GM12874 (cell line): ENCODE data around the gene GUK1.

Experiments
- CTCF ChIP-seq: IDR thresholded peaks from 2 replicates; pipeline ENCODE4 v1.5.1; 2011; ENCODE audit warnings: low read depth, mild to moderate bottlenecking, control low read depth, low read length, moderate library complexity; ENCODE audit not compliant: insufficient read depth

The GUK1 gene

GRCh38 chr1:228170666-228171065, 30.6 kb downstream of the GUK1 start:
- no peak for TF ChIP-seq CTCF

- TF ChIP-seq CTCF, result no peak
These were observed 31.3 kb downstream of the GUK1 start for GRCh38 chr1:228171221-228171891.

GRCh38 chr1:228172591-228173527, 32.8 kb downstream of the GUK1 start:
- no peak for TF ChIP-seq CTCF

GRCh38 chr1:228174482-228175315, 34.6 kb downstream of the GUK1 start:
- TF ChIP-seq CTCF, result no peak

GRCh38 chr1:228175316-228176023, 35.4 kb downstream of the GUK1 start:
- no peak for TF ChIP-seq CTCF

GRCh38 chr1:228176024-228176395, 35.9 kb downstream of the GUK1 start:
- TF ChIP-seq CTCF, result no peak
